Panc1 (cell line): ENCODE measurements around the gene OVOL1. TPM values are rescaled to one million over a fixed set of nuclear protein-coding genes. Genes with fewer than 3 reads are reported as not detected.

ENCODE experiments used
- ATAC-seq: fragments of 200-7000 bp; cut with Tn5 transposase; 2 replicates; pipeline ENCODE4 v1.9.1; 2020; ENCODE audit warnings: mild to moderate bottlenecking, moderate library complexity
- BruUV-seq: library from RNA; stranded (reverse); fragments of 400-500 nt; replicated peaks from 2 replicates; lab custom pipeline; 2021; lab: Mats Ljungman, UMichigan
- CTCF ChIA-PET: fragments of 300-600 bp; sonication (Branson Sonifier 250); formaldehyde crosslinking; loops from one replicate; lab custom pipeline; 2022; ENCODE audit warnings: antibody characterized with exemption; lab: Charles Lee
- POLR2A ChIA-PET: fragments of 300-600 bp; sonication (Branson Sonifier 250); formaldehyde crosslinking; loops from one replicate; lab custom pipeline; 2022; ENCODE audit warnings: antibody characterized with exemption; lab: Charles Lee
- DNase-seq: peaks from one replicate; pipeline ENCODE4 v3.0.0-alpha.2; 2010; ENCODE audit warnings: low read depth, low spot score
- H3K27ac ChIP-seq: 2 replicates; pipeline ENCODE4 v1.5.1; 2011; ENCODE audit warnings: mild to moderate bottlenecking, low read length, inconsistent platforms
- H3K27me3 ChIP-seq: fragments of 200-500 bp; sonication (Bioruptor generic); 2 replicates; pipeline ENCODE4 v1.6.0; 2014; ENCODE audit warnings: low read length, inconsistent platforms; ENCODE audit not compliant: control insufficient read depth, insufficient read depth
- H3K36me3 ChIP-seq: fragments of 200-500 bp; sonication (Bioruptor generic); 2 replicates; pipeline ENCODE4 v1.5.1; 2014; ENCODE audit warnings: inconsistent platforms, mild to moderate bottlenecking, low read length, moderate library complexity; ENCODE audit not compliant: control insufficient read depth, insufficient read depth
- H3K4me1 ChIP-seq: 2 replicates; pipeline ENCODE4 v1.5.1; 2011; ENCODE audit warnings: inconsistent platforms, mild to moderate bottlenecking, low read length, moderate library complexity; ENCODE audit not compliant: control insufficient read depth, insufficient read depth
- H3K4me3 ChIP-seq, 2 experiments: 2 replicates each; pipeline ENCODE4 v1.5.1; 2011 to 2012; ENCODE audit warnings: low read depth in 2 of 2, low read length in 2 of 2, mild to moderate bottlenecking in 2 of 2, inconsistent platforms in 1 of 2, moderate library complexity in 1 of 2
- H3K9me3 ChIP-seq: fragments of 200-500 bp; sonication (Bioruptor generic); 2 replicates; pipeline ENCODE4 v1.5.1; 2014; ENCODE audit warnings: low read depth, mild to moderate bottlenecking, inconsistent platforms, low read length, moderate library complexity; ENCODE audit not compliant: control insufficient read depth, insufficient read depth
- CTCF ChIP-seq: fragments of 450-650 bp; IDR thresholded peaks from 2 replicates; pipeline ENCODE4 v1.5.1; 2017; ENCODE audit warnings: mild to moderate bottlenecking
- POLR2AphosphoS5 ChIP-seq: IDR thresholded peaks from 2 replicates; pipeline ENCODE4 v1.6.1; 2012; ENCODE audit warnings: mild to moderate bottlenecking, low read depth, low read length, moderate library complexity
- SIN3A ChIP-seq: IDR thresholded peaks from 2 replicates; pipeline ENCODE4 v1.6.1; 2012; ENCODE audit warnings: low read depth, mild to moderate bottlenecking, low read length, moderate library complexity, borderline replicate concordance; ENCODE audit not compliant: insufficient read depth
- TCF7L2 ChIP-seq: IDR thresholded peaks from 2 replicates; pipeline ENCODE4 v1.6.1; 2011; ENCODE audit warnings: mild to moderate bottlenecking, low read depth, low read length, inconsistent platforms
- in situ Hi-C: cut with HindIII; loops from 2 replicates; pipeline ENCODE4 v1.10.0; 2016; ENCODE audit warnings: low sequenced_read_pairs, low pct_unique_long_range_greater_than_20kb
- intact Hi-C: fragments of 100-400 bp; cut with micrococcal nuclease; formaldehyde crosslinking; loops from one replicate; pipeline ENCODE4 v1.10.0; 2022; ENCODE audit not compliant: unreplicated experiment
- total RNA-seq: library from RNA; stranded (reverse); gene quantifications from one replicate; pipeline ENCODE4 v1.2.1, GENCODE V29; 2021; ENCODE audit not compliant: unreplicated experiment
- TF ChIP-seq, protein P1 (sequence below), 2 experiments: IDR thresholded peaks; 2 replicates each; pipeline ENCODE4 v1.6.1; 2011 to 2012; ENCODE audit warnings: low read depth in 2 of 2, control low read depth in 1 of 2, low read length in 1 of 2, mild to moderate bottlenecking in 1 of 2, moderate library complexity in 1 of 2; ENCODE audit not compliant: insufficient read depth in 1 of 2

The OVOL1 gene
- total RNA-seq, 1 experiment from 2014 or later: 0.23 TPM

DNA sequence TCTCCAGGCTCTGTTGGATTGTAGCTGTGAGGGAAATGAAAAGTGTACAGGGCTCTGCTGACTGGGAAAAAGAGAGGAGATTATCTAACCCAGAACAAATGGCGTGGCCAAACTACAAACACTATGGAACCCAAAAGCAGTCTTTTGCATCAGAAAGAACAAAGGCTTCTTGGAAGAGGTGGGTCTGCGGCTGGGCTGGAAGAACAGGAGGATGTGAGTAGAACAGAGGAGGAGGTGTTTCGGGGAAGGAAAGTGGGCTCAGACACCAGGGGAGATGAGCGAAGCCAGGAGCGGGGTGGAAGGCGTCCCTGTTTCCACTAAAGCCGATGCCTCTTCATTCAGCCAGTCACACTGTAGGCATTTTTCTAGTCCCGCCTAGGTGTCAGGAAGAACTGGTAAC, 12.0 kb downstream of the OVOL1 start:
- DNase-seq: no peak
- in situ Hi-C loops: no loop called here
- CTCF ChIA-PET: no interaction called here
- intact Hi-C loops: no loop called here
- Histone ChIP-seq H3K36me3 (no peaks in the 10 kb centered on the region), H3K9me3 (no peaks in the 10 kb centered on the region), H3K27me3 (no peaks in the 10 kb centered on the region), H3K27ac (no peak overlapping the region), H3K4me3 (no peak overlapping the region), H3K4me1 (no peaks in the 10 kb centered on the region)
- POLR2A ChIA-PET: no interaction called here
- no peak for ATAC-seq
- TF ChIP-seq, protein P1, sequence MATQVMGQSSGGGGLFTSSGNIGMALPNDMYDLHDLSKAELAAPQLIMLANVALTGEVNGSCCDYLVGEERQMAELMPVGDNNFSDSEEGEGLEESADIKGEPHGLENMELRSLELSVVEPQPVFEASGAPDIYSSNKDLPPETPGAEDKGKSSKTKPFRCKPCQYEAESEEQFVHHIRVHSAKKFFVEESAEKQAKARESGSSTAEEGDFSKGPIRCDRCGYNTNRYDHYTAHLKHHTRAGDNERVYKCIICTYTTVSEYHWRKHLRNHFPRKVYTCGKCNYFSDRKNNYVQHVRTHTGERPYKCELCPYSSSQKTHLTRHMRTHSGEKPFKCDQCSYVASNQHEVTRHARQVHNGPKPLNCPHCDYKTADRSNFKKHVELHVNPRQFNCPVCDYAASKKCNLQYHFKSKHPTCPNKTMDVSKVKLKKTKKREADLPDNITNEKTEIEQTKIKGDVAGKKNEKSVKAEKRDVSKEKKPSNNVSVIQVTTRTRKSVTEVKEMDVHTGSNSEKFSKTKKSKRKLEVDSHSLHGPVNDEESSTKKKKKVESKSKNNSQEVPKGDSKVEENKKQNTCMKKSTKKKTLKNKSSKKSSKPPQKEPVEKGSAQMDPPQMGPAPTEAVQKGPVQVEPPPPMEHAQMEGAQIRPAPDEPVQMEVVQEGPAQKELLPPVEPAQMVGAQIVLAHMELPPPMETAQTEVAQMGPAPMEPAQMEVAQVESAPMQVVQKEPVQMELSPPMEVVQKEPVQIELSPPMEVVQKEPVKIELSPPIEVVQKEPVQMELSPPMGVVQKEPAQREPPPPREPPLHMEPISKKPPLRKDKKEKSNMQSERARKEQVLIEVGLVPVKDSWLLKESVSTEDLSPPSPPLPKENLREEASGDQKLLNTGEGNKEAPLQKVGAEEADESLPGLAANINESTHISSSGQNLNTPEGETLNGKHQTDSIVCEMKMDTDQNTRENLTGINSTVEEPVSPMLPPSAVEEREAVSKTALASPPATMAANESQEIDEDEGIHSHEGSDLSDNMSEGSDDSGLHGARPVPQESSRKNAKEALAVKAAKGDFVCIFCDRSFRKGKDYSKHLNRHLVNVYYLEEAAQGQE (IDR thresholded peaks at IDR 0.05; ENCODE audit: insufficient read depth in 1 of 2, low read depth in 2 of 2, low read length in 1 of 2): no peak
- TF ChIP-seq POLR2AphosphoS5: no peak
- no peak for TF ChIP-seq SIN3A
- no peak for TF ChIP-seq CTCF
- BruUV-seq: no TSS peak

DNA sequence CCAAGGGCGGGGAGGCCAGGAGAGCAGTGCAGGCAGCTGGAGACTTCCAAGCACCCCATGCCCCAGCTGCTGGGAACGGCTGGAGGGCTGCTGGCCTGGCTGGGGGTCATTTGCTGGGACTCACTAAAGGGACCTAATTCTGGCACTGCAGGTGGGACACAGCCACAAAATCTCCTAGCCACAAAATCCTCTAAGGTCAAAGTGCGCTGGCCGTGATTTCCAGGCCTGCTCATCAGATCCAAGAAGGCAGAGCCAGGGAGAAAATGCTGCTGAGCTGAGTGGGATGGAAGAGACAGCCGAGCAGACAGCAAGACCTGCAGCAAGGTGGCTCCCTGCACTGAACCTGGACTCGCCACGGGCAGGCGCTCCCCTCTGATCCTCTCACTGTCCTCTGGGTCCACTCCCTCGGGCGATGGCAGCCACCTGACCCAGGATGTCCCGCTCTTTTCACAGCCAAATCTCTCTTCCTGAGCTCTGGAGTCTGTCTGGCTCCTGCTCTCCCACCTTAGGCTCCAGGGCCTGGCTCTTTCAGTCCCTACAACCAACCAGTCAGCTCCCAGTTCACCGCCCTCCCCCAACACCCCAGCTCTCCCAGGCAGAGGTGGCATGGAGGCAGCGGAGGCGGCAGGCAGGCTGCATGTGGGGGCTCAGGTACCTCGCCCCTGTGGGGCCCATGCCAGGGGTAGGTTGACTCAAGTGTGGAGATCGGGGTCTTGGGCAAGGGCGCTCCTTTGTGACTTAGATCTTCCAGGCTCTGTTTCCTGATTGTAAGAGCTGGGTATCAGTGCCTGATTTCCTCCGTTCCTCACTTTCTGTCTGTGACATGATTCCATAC, 14.5 kb downstream of the OVOL1 start:
- H3K4me3 ChIP-seq: no peak overlapping the region
- POLR2A ChIA-PET: no interaction called here
- no TSS peak for BruUV-seq
- no peak overlapping the region for H3K27ac ChIP-seq
- in situ Hi-C loops (no loop called here), intact Hi-C loops (no loop called here)
- no peaks in the 10 kb centered on the region for H3K4me1 ChIP-seq
- CTCF ChIA-PET: interaction anchor here (1.5 kb wide), 1 partner anchor 21 kb away, joined by 4 read pairs; no protein-coding TSS in a partner anchor
- ATAC-seq (peak; percentile 36; the same call in 1 of the 2 replicates), DNase-seq (no peak)
- no peak for TF ChIP-seq POLR2AphosphoS5
- no peaks in the 10 kb centered on the region for H3K9me3 ChIP-seq
- no peaks in the 10 kb centered on the region for H3K36me3 ChIP-seq
- H3K27me3 ChIP-seq: no peaks in the 10 kb centered on the region

GRCh38 chr11:65802841-65803240, 16.0 kb downstream of the OVOL1 start:
- ATAC-seq (no peak), DNase-seq (no peak)
- in situ Hi-C loops (no loop called here), intact Hi-C loops (no loop called here)
- Histone ChIP-seq H3K27me3 (no peaks in the 10 kb centered on the region), H3K4me3 (no peak overlapping the region), H3K4me1 (no peaks in the 10 kb centered on the region), H3K9me3 (no peaks in the 10 kb centered on the region), H3K27ac (no peak overlapping the region), H3K36me3 (no peaks in the 10 kb centered on the region)
- no TSS peak for BruUV-seq
- ChIA-PET POLR2A (interaction anchor here (0.6 kb wide), 1 partner anchor 193 kb away, joined by 3 read pairs; no protein-coding TSS in a partner anchor), CTCF (interaction anchor here (0.6 to 1.1 kb wide), 3 partner anchors 13 to 23 kb away, joined by 3 read pairs; no protein-coding TSS in a partner anchor)
- TF ChIP-seq, protein P1 (IDR thresholded peaks at IDR 0.05; ENCODE audit: insufficient read depth in 1 of 2, low read depth in 2 of 2, low read length in 1 of 2): no peak
- TF ChIP-seq SIN3A (no peak), TCF7L2 (no peak), POLR2AphosphoS5 (no peak), CTCF (no peak)
